SK-N-SH (cell line): ENCODE data around the gene MIDN. TPM values are rescaled to one million over a fixed set of nuclear protein-coding genes. Genes with fewer than 3 reads are reported as not detected.

Experiments
- CTCF ChIA-PET: fragments of 300-600, 350-600 bp; formaldehyde crosslinking; extraction: SDS; loops from one replicate; lab custom pipeline; 2021; lab: Yijun Ruan, JAX
- POLR2A ChIA-PET: fragments of 350-600 bp; sonication (Branson Sonifier 250); formaldehyde crosslinking; extraction: SDS; loops from one replicate; lab custom pipeline; 2020; ENCODE audit warnings: antibody characterized with exemption, inconsistent platforms; lab: Yijun Ruan, JAX
- DNase-seq: peaks from one replicate; pipeline ENCODE4 v3.0.0; 2012
- H2AFZ ChIP-seq: fragments of 200-600 bp; sonication (generic); 2 replicates; pipeline ENCODE4 v1.8.1; 2016; ENCODE audit warnings: antibody characterized with exemption, mild to moderate bottlenecking, low read depth
- H3F3A ChIP-seq: fragments of 200-600 bp; sonication (generic); replicated peaks from 2 replicates; pipeline ENCODE3; 2016; ENCODE audit warnings: antibody characterized with exemption, mild to moderate bottlenecking; ENCODE audit not compliant: insufficient read depth
- H3K27ac ChIP-seq, 2 experiments: fragments of 200-500 bp in 1 of 2; fragments of 200-600 bp in 1 of 2; sonication (Bioruptor generic) in 1 of 2; sonication (generic), shearing (Covaris generic) in 1 of 2; 2 replicates each; pipeline versions ENCODE4 v1.5.1 to v1.6.1; 2014 to 2016; ENCODE audit warnings: low read depth in 2 of 2, inconsistent platforms in 1 of 2, low read length in 1 of 2, mild to moderate bottlenecking in 1 of 2, mixed read lengths in 1 of 2
- H3K27me3 ChIP-seq: fragments of 200-600 bp; sonication (generic), shearing (Covaris generic); 2 replicates; pipeline ENCODE4 v1.6.1; 2016; ENCODE audit warnings: mixed run types; ENCODE audit not compliant: insufficient read depth
- H3K36me3 ChIP-seq, 2 experiments: fragments of 200-500 bp in 1 of 2; fragments of 200-600 bp in 1 of 2; sonication (Bioruptor generic) in 1 of 2; sonication (generic) in 1 of 2; replicated peaks in 1 of 2; 2 replicates each; pipeline versions ENCODE3 to v1.5.1; 2014 to 2016; ENCODE audit warnings: low read length in 1 of 2, mild to moderate bottlenecking in 1 of 2; ENCODE audit not compliant: insufficient read depth in 2 of 2, control insufficient read depth in 1 of 2
- H3K4me1 ChIP-seq, 2 experiments: fragments of 200-500 bp in 1 of 2; fragments of 200-600 bp in 1 of 2; sonication (Bioruptor generic) in 1 of 2; sonication (generic), shearing (Covaris generic) in 1 of 2; 2 replicates each; pipeline versions ENCODE4 v1.5.1 to v1.6.1; 2014 to 2016; ENCODE audit warnings: low read depth in 1 of 2, low read length in 1 of 2, mixed run types in 1 of 2; ENCODE audit not compliant: insufficient read depth in 2 of 2, control insufficient read depth in 1 of 2
- H3K4me2 ChIP-seq: fragments of 200-600 bp; sonication (generic), shearing (Covaris generic); 2 replicates; pipeline ENCODE4 v1.6.1; 2017; ENCODE audit warnings: mixed run types
- H3K4me3 ChIP-seq, 2 experiments: fragments of 200-500 bp in 1 of 2; fragments of 200-600 bp in 1 of 2; sonication (Bioruptor generic) in 1 of 2; sonication (generic), shearing (Covaris generic) in 1 of 2; 2 replicates each; pipeline versions ENCODE4 v1.5.1 to v1.8.1; 2014 to 2016; ENCODE audit warnings: low read depth in 2 of 2, inconsistent platforms in 1 of 2, low read length in 1 of 2, mild to moderate bottlenecking in 1 of 2, mixed read lengths in 1 of 2, moderate library complexity in 1 of 2
- H3K79me2 ChIP-seq: fragments of 200-600 bp; sonication (generic); 2 replicates; pipeline ENCODE4 v1.8.1; 2017; ENCODE audit warnings: mild to moderate bottlenecking; ENCODE audit not compliant: insufficient read depth
- H3K9ac ChIP-seq: fragments of 200-600 bp; sonication (generic); 2 replicates; pipeline ENCODE4 v1.6.1; 2017; ENCODE audit warnings: mixed run types
- H3K9me2 ChIP-seq: fragments of 200-600 bp; sonication (generic); 2 replicates; pipeline ENCODE4 v1.6.1; 2017; ENCODE audit warnings: mixed run types
- H3K9me3 ChIP-seq: fragments of 200-600 bp; sonication (generic); 2 replicates; pipeline ENCODE4 v1.6.1; 2017; ENCODE audit warnings: mixed run types, mild to moderate bottlenecking, moderate library complexity
- H4K20me1 ChIP-seq: fragments of 200-600 bp; sonication (generic); 2 replicates; pipeline ENCODE4 v1.6.1; 2017; ENCODE audit warnings: mild to moderate bottlenecking, mixed run types; ENCODE audit not compliant: insufficient read depth
- FOXJ3 ChIP-seq: sonication (generic); formaldehyde crosslinking; IDR thresholded peaks from 2 replicates; pipeline ENCODE4 v1.5.1; 2020; ENCODE audit warnings: mild to moderate bottlenecking, missing genetic modification reagents
- GABPA ChIP-seq: IDR thresholded peaks from 2 replicates; pipeline ENCODE4 v1.4.0; 2012; ENCODE audit warnings: low read depth, mild to moderate bottlenecking
- JUND ChIP-seq: IDR thresholded peaks from 2 replicates; pipeline ENCODE4 v1.4.0; 2012
- NFIC ChIP-seq: IDR thresholded peaks from 2 replicates; pipeline ENCODE4 v1.4.0; 2012; ENCODE audit warnings: borderline replicate concordance
- POLR2AphosphoS5 ChIP-seq: IDR thresholded peaks from 2 replicates; pipeline ENCODE4 v1.6.1; 2012; ENCODE audit warnings: low read depth, low read length
- RXRA ChIP-seq: IDR thresholded peaks from 2 replicates; pipeline ENCODE4 v1.4.0; 2012; ENCODE audit warnings: low read depth, mild to moderate bottlenecking, borderline replicate concordance
- SIN3A ChIP-seq: IDR thresholded peaks from 2 replicates; pipeline ENCODE4 v1.6.1; 2012; ENCODE audit warnings: low read depth, mild to moderate bottlenecking, low read length, moderate library complexity, borderline replicate concordance
- SMC3 ChIP-seq: IDR thresholded peaks from 2 replicates; pipeline ENCODE4 v1.6.1; 2012; ENCODE audit warnings: low read depth, low read length, improper control_type of control experiment
- TAF1 ChIP-seq: IDR thresholded peaks from 2 replicates; pipeline ENCODE4 v1.6.1; 2012; ENCODE audit warnings: low read depth, mild to moderate bottlenecking, low read length, moderate library complexity, borderline replicate concordance
- TCF12 ChIP-seq: IDR thresholded peaks from 2 replicates; pipeline ENCODE4 v1.4.0; 2012
- WGBS: methylation state at CpG from one replicate; pipeline ENCODE4 v1.1.6; 2017; ENCODE audit warnings: low lambda C conversion rate; 5-methylcytosine and 5-hydroxymethylcytosine counted together
- polyA plus RNA-seq, 3 experiments: library from polyadenylated mRNA; depleted of rRNA; stranded (reverse); fragments of >200 nt; gene quantifications; 2 replicates each; pipeline ENCODE4 v1.2.3, GENCODE V29; 2012
- TF ChIP-seq, protein P1 (sequence below): IDR thresholded peaks from 2 replicates; pipeline ENCODE4 v1.4.0; 2012; ENCODE audit warnings: low read depth, borderline replicate concordance
- TF ChIP-seq, protein P2 (sequence below): fragments of 200-600 bp; sonication (generic); IDR thresholded peaks from 2 replicates; pipeline ENCODE4 v1.6.1; 2017; ENCODE audit warnings: antibody characterized with exemption, mild to moderate bottlenecking, moderate library complexity

Gene MIDN
- polyA plus RNA-seq, 1 of the 3 experiments (the other 2 are of a cell fraction), result 13.9 TPM

DNA sequence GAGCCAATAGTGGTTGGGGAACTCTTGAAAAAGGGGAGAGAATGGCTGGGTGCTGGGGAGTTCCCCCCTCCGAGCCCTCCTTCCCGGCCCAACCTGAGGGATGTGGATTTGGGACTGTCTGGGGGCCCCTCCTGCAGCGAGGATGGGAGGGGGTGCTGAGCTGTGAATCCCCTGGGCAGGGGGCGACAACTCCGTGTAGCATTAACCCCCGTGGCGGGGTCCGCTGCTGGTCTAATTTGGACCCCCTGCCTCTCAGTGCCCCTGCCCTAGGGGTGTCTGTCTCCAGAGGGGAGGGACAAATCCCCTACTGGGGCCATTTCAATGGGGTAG is 9.7 kb downstream of the MIDN start:
- H3K9me3 ChIP-seq, result no peaks in the 10 kb centered on the region
- ChIA-PET POLR2A (interaction anchor here (4.8 kb wide), 1 partner anchor 11 kb away, joined by 34 read pairs; the partner anchor contains the start of gene CIRBP), CTCF (interaction anchor here (3.1 to 18.6 kb wide), 3 partner anchors 8 to 15 kb away, joined by 13 to 594 read pairs (median 99); partner anchors contain the start of genes ATP5F1D and MIDN)
- H3K9ac ChIP-seq, result peak overlapping the region; percentile 25; the same call in 1 of the 2 replicates
- H3K27ac ChIP-seq, result peak overlapping the region; percentile 83 to 90; a peak in 3 of 4 replicates
- no peak overlapping the region for H3K4me3 ChIP-seq
- H3K4me1 ChIP-seq, result peaks cover 58 to 69% of the 10 kb centered on the region in 2 experiments
- peaks cover 56% of the 10 kb centered on the region for H4K20me1 ChIP-seq
- H3K4me2 ChIP-seq, result peak overlapping the region; percentile 23; the same call in 1 of the 2 replicates
- no peaks in the 10 kb centered on the region for H3K27me3 ChIP-seq
- peaks cover 65% of the 10 kb centered on the region for H3F3A ChIP-seq
- no peaks in the 10 kb centered on the region for H3K9me2 ChIP-seq
- H2AFZ ChIP-seq, result no peak overlapping the region
- peaks cover 65% of the 10 kb centered on the region for H3K79me2 ChIP-seq
- TF ChIP-seq TAF1, result no peak
- TF ChIP-seq SMC3, result no peak
- TF ChIP-seq, protein P1, sequence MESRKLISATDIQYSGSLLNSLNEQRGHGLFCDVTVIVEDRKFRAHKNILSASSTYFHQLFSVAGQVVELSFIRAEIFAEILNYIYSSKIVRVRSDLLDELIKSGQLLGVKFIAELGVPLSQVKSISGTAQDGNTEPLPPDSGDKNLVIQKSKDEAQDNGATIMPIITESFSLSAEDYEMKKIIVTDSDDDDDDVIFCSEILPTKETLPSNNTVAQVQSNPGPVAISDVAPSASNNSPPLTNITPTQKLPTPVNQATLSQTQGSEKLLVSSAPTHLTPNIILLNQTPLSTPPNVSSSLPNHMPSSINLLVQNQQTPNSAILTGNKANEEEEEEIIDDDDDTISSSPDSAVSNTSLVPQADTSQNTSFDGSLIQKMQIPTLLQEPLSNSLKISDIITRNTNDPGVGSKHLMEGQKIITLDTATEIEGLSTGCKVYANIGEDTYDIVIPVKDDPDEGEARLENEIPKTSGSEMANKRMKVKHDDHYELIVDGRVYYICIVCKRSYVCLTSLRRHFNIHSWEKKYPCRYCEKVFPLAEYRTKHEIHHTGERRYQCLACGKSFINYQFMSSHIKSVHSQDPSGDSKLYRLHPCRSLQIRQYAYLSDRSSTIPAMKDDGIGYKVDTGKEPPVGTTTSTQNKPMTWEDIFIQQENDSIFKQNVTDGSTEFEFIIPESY, result no peak
- TF ChIP-seq TCF12, result no peak
- no peak for TF ChIP-seq NFIC
- TF ChIP-seq JUND, result no peak
- no peak for TF ChIP-seq POLR2AphosphoS5
- no peak for TF ChIP-seq FOXJ3 (CRISPR knock-in tag)
- 88% methylated on average over 8 of the region's 8 CpGs for WGBS
- peaks cover 41 to 53% of the 10 kb centered on the region in 2 experiments for H3K36me3 ChIP-seq
- DNase-seq, result no peak

DNA sequence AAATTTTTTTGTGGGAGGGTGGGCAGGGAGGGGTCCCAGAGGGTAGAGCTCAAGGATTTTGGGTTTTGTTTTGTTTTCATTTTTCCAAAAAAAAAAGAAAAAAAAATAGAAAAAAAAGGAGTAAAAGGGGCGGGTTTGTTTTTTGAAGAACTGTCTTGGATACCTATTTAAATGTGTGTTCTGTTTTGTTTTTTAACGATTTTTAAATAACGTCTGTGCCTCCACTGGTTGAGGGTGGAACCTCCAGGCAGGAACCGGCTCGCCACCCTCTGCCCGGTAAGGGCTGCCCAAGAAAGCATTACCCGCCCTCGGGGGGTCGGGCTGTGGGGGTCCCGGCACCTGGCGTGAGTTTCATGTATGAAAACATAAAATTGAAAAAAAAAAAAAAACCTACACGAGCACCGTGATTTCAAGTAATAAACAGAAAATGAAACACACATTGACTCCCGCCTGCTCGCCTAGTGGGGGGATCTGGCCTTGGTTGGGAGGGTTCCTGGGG is 10.4 kb downstream of the MIDN start:
- Histone ChIP-seq H2AFZ (no peak overlapping the region), H3K4me2 (peak overlapping the region; percentile 41; the same call in 1 of the 2 replicates), H3K9me2 (no peaks in the 10 kb centered on the region), H3K9me3 (no peaks in the 10 kb centered on the region), H3K4me1 (peaks cover 54 to 65% of the 10 kb centered on the region in 2 experiments), H4K20me1 (peaks cover 52% of the 10 kb centered on the region), H3K4me3 (no peak overlapping the region), H3F3A (peaks cover 62% of the 10 kb centered on the region), H3K36me3 (peaks cover 37 to 49% of the 10 kb centered on the region in 2 experiments)
- CTCF ChIA-PET, result interaction anchor here (3.1 to 18.6 kb wide), 3 partner anchors 7 to 16 kb away, joined by 13 to 594 read pairs (median 99); partner anchors contain the start of genes ATP5F1D and MIDN
- 56% methylated on average over 15 of the region's 15 CpGs for WGBS
- no peak for TF ChIP-seq RXRA
- TF ChIP-seq, protein P2, sequence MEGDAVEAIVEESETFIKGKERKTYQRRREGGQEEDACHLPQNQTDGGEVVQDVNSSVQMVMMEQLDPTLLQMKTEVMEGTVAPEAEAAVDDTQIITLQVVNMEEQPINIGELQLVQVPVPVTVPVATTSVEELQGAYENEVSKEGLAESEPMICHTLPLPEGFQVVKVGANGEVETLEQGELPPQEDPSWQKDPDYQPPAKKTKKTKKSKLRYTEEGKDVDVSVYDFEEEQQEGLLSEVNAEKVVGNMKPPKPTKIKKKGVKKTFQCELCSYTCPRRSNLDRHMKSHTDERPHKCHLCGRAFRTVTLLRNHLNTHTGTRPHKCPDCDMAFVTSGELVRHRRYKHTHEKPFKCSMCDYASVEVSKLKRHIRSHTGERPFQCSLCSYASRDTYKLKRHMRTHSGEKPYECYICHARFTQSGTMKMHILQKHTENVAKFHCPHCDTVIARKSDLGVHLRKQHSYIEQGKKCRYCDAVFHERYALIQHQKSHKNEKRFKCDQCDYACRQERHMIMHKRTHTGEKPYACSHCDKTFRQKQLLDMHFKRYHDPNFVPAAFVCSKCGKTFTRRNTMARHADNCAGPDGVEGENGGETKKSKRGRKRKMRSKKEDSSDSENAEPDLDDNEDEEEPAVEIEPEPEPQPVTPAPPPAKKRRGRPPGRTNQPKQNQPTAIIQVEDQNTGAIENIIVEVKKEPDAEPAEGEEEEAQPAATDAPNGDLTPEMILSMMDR, result no peak
- no peak for TF ChIP-seq GABPA
- TF ChIP-seq SIN3A, result no peak
- TF ChIP-seq, all 33 proteins: peak for 0
- POLR2A ChIA-PET, result interaction anchor here (2.6 to 4.8 kb wide), 2 partner anchors 10 to 15 kb away, joined by 9 to 34 read pairs; partner anchors contain the start of gene CIRBP
- no peak for DNase-seq
- Histone ChIP-seq H3K27ac (peak overlapping the region; percentile 83 to 90), H3K79me2 (peaks cover 59% of the 10 kb centered on the region), H3K27me3 (no peaks in the 10 kb centered on the region), H3K9ac (peak overlapping the region; percentile 49; the same call in 1 of the 2 replicates)
